Muscle layer of duodenum (tissue), 2 donors: ENCODE data around the gene ZNF367.

Experiments
- H3K27ac ChIP-seq: one replicate; pipeline ENCODE4 v1.7.0; 2013; ENCODE audit warnings: mild to moderate bottlenecking, low read length
- H3K27me3 ChIP-seq: one replicate; pipeline ENCODE4 v1.7.0; 2013; ENCODE audit warnings: low read depth, mild to moderate bottlenecking, control low read depth, low read length
- H3K36me3 ChIP-seq, 2 donors: one replicate each; pipeline ENCODE4 v1.7.0; 2013; ENCODE audit warnings: low read length in 2 of 2, control low read depth in 1 of 2, mild to moderate bottlenecking in 1 of 2; ENCODE audit not compliant: insufficient read depth in 2 of 2, control insufficient read depth in 1 of 2
- H3K4me1 ChIP-seq, 2 donors: one replicate each; pipeline ENCODE4 v1.7.0; 2013; ENCODE audit warnings: low read length in 2 of 2, mild to moderate bottlenecking in 2 of 2, control low read depth in 1 of 2, moderate library complexity in 1 of 2; ENCODE audit not compliant: insufficient read depth in 2 of 2, control insufficient read depth in 1 of 2
- H3K4me3 ChIP-seq, 2 donors: one replicate each; pipeline ENCODE4 v1.7.0; 2013; ENCODE audit warnings: low read length in 2 of 2, low read depth in 1 of 2, mild to moderate bottlenecking in 1 of 2
- H3K9me3 ChIP-seq, 2 donors: one replicate each; pipeline ENCODE4 v1.7.0; 2013; ENCODE audit warnings: low read length in 2 of 2, control low read depth in 1 of 2, mild to moderate bottlenecking in 1 of 2; ENCODE audit not compliant: control insufficient read depth in 1 of 2
- donor health status: healthy.

The ZNF367 gene

DNA sequence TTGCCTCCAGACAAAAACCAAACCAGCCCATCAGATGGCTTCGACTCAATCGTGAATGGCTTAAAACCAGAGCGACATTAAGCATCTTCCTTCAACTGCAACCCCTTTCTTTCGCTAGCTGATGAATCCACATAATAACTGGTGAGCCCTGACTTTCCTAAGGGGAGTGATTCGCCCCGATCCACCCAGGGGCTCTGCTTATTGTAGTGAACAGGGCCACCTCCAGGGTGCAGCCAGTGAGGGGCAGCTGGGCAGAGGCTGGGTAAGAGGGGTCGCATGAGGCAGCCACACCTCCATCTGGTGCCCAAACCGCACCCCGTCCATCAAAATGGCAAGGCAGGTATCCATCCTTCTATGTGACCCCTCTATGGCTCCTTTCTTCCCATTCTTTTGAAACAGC lies 72.6 kb downstream of the ZNF367 start:
- Histone ChIP-seq H3K4me1 (peaks cover 7 to 25% of the 10 kb centered on the region in 2 donors), H3K27ac (no peak overlapping the region)

DNA sequence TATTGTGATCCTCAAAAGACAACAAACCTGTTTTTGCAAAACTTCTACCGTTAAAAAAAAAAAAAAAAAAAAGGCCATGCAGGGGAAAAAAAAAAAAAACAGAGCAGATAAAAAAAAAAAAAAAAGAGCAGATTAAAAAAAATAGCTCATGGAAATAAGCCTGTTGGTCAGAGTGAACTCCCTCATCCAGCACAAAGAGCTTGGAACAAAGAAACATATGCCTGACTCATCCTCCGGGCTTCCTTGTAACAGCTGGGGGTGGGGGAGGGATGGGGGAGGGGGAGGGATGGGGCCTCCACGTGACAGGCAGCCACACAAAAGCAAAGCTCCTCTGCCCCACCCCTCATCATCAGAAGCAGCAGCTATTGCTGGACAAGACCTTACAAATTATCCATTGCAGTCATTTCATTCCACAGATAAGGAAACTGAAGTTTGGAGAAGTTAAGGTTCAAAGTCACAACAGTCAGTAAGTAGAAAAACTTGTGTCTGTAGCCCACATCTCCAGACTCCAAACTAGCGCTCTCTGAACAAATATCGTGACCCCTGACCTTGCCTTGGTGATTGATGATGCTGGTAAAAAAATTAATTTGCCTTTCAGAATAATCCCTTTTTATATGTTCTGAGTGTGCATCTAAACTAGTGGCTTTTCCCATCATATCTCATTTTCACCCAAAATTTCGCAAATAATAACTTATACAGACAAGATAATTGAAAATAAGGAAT lies 73.6 kb downstream of the ZNF367 start:
- peak overlapping the region; percentile 39 for H3K27ac ChIP-seq
- H3K36me3 ChIP-seq = peaks cover 14 to 18% of the 10 kb centered on the region in 2 donors
- H3K9me3 ChIP-seq = peaks cover 0 to 3% of the 10 kb centered on the region in 2 donors
- peaks cover 11 to 20% of the 10 kb centered on the region in 2 donors for H3K4me1 ChIP-seq
- no peaks in the 10 kb centered on the region for H3K27me3 ChIP-seq
- no peak overlapping the region for H3K4me3 ChIP-seq

More for the DNA sequence above, 72.6 kb downstream of the ZNF367 start:
- Histone ChIP-seq H3K4me3 (no peak overlapping the region), H3K36me3 (peaks cover 14 to 22% of the 10 kb centered on the region in 2 donors), H3K27me3 (no peaks in the 10 kb centered on the region), H3K9me3 (peaks cover 0 to 3% of the 10 kb centered on the region in 2 donors)

DNA sequence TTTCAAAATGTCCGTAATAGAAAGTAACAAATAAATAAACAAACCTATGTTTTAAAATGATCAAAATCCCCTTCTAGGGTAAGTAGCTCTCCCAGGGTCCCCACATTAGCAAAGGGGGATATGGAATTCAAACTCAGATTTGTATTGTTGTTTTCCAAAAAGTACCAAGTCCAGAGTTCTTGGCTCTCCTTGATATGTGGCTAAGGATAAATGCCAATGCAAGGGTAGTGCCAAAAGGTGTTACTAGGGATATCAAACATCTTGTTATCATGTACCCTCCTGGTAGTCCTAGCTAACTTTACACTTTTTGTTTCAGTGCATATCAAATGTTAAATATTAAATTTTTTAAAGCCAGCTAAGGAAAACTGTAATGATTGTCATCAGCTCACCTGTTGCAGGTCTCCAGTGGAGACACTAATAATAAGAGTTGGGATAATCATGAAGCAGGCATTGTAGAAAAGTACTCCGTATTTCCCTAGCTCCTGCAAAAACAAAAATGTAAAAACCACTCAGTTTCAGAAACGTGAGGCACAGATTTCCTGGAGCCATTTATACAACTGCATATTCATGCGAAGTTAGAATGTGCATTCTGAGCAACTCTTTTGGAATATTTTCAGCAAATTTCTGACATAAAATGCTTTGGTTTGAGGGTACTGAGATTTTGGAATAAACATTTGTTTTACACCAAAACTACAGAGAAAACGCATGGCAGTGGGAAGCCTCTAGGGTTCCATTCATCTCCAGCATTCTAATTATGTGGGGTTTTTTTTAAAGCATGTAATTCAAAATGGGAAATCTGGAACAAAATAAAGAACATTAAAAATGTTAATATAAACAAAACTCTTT lies 74.4 kb downstream of the ZNF367 start:
- peak overlapping the region; percentile 34 for H3K27ac ChIP-seq
- H3K4me1 ChIP-seq = peaks cover 11 to 20% of the 10 kb centered on the region in 2 donors
- no peaks in the 10 kb centered on the region for H3K27me3 ChIP-seq
- peaks cover 0 to 3% of the 10 kb centered on the region in 2 donors for H3K9me3 ChIP-seq
- H3K36me3 ChIP-seq = peaks cover 11 to 14% of the 10 kb centered on the region in 2 donors
- H3K4me3 ChIP-seq = no peak overlapping the region

DNA sequence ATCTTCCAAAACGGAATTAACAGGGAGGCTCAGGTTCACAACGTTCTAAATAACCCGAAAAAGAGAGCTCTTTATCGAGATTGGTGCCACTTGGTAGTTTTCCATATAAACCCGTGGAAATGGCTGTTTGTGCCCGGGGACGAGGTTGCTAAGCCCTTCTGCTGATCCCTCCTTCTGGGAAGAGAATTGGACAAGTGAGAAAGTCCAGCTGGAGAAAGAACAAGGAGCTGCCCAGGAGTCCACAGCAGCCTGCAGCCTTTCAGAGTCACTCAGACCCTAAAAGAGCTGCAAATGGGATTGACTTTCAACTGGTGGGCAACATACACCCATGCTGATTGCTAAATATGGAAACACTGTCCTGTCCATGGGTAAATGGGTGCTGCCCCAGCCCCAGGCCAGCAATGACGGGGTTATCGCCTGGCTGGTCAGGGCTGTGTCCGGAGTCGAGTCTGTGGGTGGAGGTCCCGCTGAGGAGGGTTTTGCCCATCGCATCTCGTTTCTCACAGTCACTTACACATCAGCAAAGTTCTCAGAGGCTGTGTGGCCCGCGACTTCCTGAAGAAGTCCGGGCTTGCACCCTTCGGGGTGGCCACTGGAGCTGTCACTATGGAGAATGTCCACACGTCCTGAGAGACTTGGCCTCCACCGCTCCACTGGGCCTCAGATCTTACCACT lies 75.5 kb downstream of the ZNF367 start:
- no peak overlapping the region for H3K4me3 ChIP-seq
- peak overlapping the region; percentile 39 for H3K27ac ChIP-seq
- no peaks in the 10 kb centered on the region for H3K27me3 ChIP-seq
- H3K4me1 ChIP-seq = peaks cover 11 to 20% of the 10 kb centered on the region in 2 donors
- peaks cover 5 to 8% of the 10 kb centered on the region in 2 donors for H3K36me3 ChIP-seq
- H3K9me3 ChIP-seq = no peaks in the 10 kb centered on the region

DNA sequence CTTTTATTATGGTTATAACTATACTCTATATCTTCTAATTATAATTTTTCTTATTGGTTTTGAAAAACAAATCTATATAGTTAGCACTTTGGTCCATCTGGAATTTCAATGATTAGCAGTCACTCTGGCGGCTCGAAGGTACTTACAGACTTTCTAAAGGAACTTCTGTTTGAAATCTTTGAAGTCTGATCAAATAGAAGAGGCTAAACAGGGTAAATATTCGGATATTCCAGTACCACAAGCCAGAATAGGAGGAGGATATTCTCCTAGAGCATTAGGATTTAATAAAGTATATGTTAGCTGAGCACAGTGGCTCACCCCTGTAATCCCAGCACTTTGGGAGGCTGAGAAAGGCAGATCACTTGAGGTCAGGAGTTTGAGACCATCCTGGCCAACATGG lies 77.5 kb downstream of the ZNF367 start:
- H3K36me3 ChIP-seq = peaks cover 5 to 13% of the 10 kb centered on the region in 2 donors
- no peaks in the 10 kb centered on the region for H3K27me3 ChIP-seq
- H3K27ac ChIP-seq = no peak overlapping the region
- H3K4me1 ChIP-seq = peaks cover 11 to 20% of the 10 kb centered on the region in 2 donors
- H3K9me3 ChIP-seq = no peaks in the 10 kb centered on the region
- no peak overlapping the region for H3K4me3 ChIP-seq

- H3K9me3 ChIP-seq = no peaks in the 10 kb centered on the region
- no peaks in the 10 kb centered on the region for H3K27me3 ChIP-seq
- peaks cover 9 to 11% of the 10 kb centered on the region in 2 donors for H3K36me3 ChIP-seq
- H3K4me1 ChIP-seq = peaks cover 6 to 11% of the 10 kb centered on the region in 2 donors
- no peak overlapping the region for H3K4me3 ChIP-seq
- no peak overlapping the region for H3K27ac ChIP-seq
Observed at GRCh38 chr9:96338299-96338698, 79.9 kb downstream of the ZNF367 start.
